Measurements from ENCODE around the gene DERL3.

Gene DERL3

GRCh38 chr22:23801886-23802377, 36.9 kb downstream of the DERL3 start:
- no peak for DNase-seq (ENCODE audit: low spot score)

GRCh38 chr22:23801238-23801821, 37.5 kb downstream of the DERL3 start:
- DNase-seq (ENCODE audit: low spot score) = no peak

- DNase-seq (ENCODE audit: low spot score) = no peak
Measured at GRCh38 chr22:23800297-23801237, 38.2 kb downstream of the DERL3 start.

GRCh38 chr22:23796461-23796860, 42.3 kb downstream of the DERL3 start:
- no peak for DNase-seq (ENCODE audit: low spot score)

- no peak for DNase-seq (ENCODE audit: low spot score)
Measured at GRCh38 chr22:23793326-23793725, 45.5 kb downstream of the DERL3 start.

GRCh38 chr22:23791738-23792645, 46.8 kb downstream of the DERL3 start:
- DNase-seq (ENCODE audit: low spot score) = no peak

GRCh38 chr22:23790819-23791737, 47.7 kb downstream of the DERL3 start:
- no peak for DNase-seq (ENCODE audit: low spot score)

- no peak for DNase-seq (ENCODE audit: low spot score)
Measured at GRCh38 chr22:23789638-23790037, 49.2 kb downstream of the DERL3 start.

- DNase-seq (ENCODE audit: low spot score) = no peak
Measured at GRCh38 chr22:23789121-23789520, 49.7 kb downstream of the DERL3 start.

GRCh38 chr22:23787910-23788309, 50.9 kb downstream of the DERL3 start:
- DNase-seq (ENCODE audit: low spot score) = no peak

GRCh38 chr22:23787600-23787896, 51.3 kb downstream of the DERL3 start:
- no peak for DNase-seq (ENCODE audit: low spot score)

- DNase-seq (ENCODE audit: low spot score) = peak; percentile 90
Measured at GRCh38 chr22:23786752-23787599, 51.8 kb downstream of the DERL3 start, which contains the start of gene SMARCB1. Gene SMARCB1, plus strand, starts transcription at chr22:23786966. Its CDS starts 204 bp downstream, at chr22:23787170.

GRCh38 chr22:23786261-23786710, 52.5 kb downstream of the DERL3 start:
- no peak for DNase-seq (ENCODE audit: low spot score)

Measured in CD4-positive, alpha-beta T cell treated with Interleukin-15 for 4 hours (primary cell).